AG10803 (cell line): ENCODE results near the gene DNM2.

ENCODE experiments used
- DNase-seq: peaks from one replicate; pipeline ENCODE4 v3.0.0; 2010; ENCODE audit warnings: low read depth
- H3K4me3 ChIP-seq: 2 replicates; pipeline ENCODE4 v1.5.1; 2011; ENCODE audit warnings: mild to moderate bottlenecking, low read length, control low read depth
- TF ChIP-seq, protein P1 (sequence below): conservative IDR thresholded peaks from 2 replicates; pipeline ENCODE4 v1.5.1; 2011; ENCODE audit warnings: mild to moderate bottlenecking, low read length, control low read depth, inconsistent platforms

The DNM2 gene

DNA sequence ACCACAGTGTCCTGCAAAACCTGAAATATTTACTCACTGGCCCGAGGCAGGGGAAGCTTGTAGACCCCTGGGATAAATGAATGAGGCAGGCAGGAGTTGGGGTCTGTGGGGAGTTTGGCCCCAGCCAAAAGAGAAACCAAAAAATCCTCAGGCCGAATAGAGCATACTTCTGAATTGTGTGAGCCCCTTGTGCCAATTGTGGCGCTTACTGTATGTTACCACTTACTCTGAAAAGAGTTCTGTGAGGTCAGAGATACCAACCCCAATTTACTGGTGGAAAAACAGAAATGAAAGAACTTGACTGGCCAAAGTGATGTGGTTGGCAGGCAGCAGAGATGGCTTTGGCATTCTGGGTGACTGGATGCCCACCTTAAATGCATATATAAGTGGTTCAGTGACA is 160.4 kb downstream of the DNM2 start:
- H3K4me3 ChIP-seq, result no peak overlapping the region
- DNase-seq, result no peak
- TF ChIP-seq, protein P1, sequence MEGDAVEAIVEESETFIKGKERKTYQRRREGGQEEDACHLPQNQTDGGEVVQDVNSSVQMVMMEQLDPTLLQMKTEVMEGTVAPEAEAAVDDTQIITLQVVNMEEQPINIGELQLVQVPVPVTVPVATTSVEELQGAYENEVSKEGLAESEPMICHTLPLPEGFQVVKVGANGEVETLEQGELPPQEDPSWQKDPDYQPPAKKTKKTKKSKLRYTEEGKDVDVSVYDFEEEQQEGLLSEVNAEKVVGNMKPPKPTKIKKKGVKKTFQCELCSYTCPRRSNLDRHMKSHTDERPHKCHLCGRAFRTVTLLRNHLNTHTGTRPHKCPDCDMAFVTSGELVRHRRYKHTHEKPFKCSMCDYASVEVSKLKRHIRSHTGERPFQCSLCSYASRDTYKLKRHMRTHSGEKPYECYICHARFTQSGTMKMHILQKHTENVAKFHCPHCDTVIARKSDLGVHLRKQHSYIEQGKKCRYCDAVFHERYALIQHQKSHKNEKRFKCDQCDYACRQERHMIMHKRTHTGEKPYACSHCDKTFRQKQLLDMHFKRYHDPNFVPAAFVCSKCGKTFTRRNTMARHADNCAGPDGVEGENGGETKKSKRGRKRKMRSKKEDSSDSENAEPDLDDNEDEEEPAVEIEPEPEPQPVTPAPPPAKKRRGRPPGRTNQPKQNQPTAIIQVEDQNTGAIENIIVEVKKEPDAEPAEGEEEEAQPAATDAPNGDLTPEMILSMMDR, result no peak
